HepG2 (cell line): Measurements from ENCODE around the gene PET100.

Source experiments
- ARHGAP35 ChIP-seq: sonication (generic); formaldehyde crosslinking; IDR thresholded peaks from 2 replicates; pipeline ENCODE4 v1.9.0; 2022; ENCODE audit warnings: mild to moderate bottlenecking, inconsistent platforms, moderate library complexity, missing genetic modification reagents, borderline replicate concordance
- ARNT ChIP-seq: fragments of 450-650 bp; IDR thresholded peaks from 2 replicates; pipeline ENCODE4 v1.6.1; 2017
- BRD4 ChIP-seq: sonication (generic); formaldehyde crosslinking; IDR thresholded peaks from 2 replicates; pipeline ENCODE4 v1.4.0; 2020; ENCODE audit warnings: missing genetic modification reagents
- CBX5 ChIP-seq: sonication (generic); formaldehyde crosslinking; IDR thresholded peaks from 2 replicates; pipeline ENCODE4 v1.4.0; 2020; ENCODE audit warnings: missing genetic modification reagents, borderline replicate concordance
- HDAC2 ChIP-seq: sonication (generic); formaldehyde crosslinking; IDR thresholded peaks from 2 replicates; pipeline ENCODE4 v1.4.0; 2020; ENCODE audit warnings: missing genetic modification reagents
- HNRNPUL1 ChIP-seq: fragments of 200-400 bp; formaldehyde crosslinking; IDR thresholded peaks from 2 replicates; pipeline ENCODE4 v1.6.1; 2017; ENCODE audit warnings: low read depth, mild to moderate bottlenecking, low read length, moderate library complexity
- NR2F2 ChIP-seq: IDR thresholded peaks from 2 replicates; pipeline ENCODE4 v1.6.1; 2012; ENCODE audit warnings: low read depth, inconsistent platforms, borderline replicate concordance
- POLR2AphosphoS5 ChIP-seq: IDR thresholded peaks from 2 replicates; pipeline ENCODE4 v1.6.1; 2012; ENCODE audit warnings: low read depth, low read length
- SMAD3 ChIP-seq: sonication (generic); formaldehyde crosslinking; IDR thresholded peaks from 2 replicates; pipeline ENCODE4 v1.4.0; 2020; ENCODE audit warnings: missing genetic modification reagents
- ZNF205 ChIP-seq: IDR thresholded peaks from 2 replicates; pipeline ENCODE4 v1.6.1; 2018; ENCODE audit warnings: missing biosample characterization, missing genetic modification reagents
- ZNF768 ChIP-seq: sonication (generic); formaldehyde crosslinking; IDR thresholded peaks from 2 replicates; pipeline ENCODE4 v1.4.0; 2020; ENCODE audit warnings: missing genetic modification reagents
- TF ChIP-seq, protein P1 (sequence below): sonication (generic); formaldehyde crosslinking; IDR thresholded peaks from 2 replicates; pipeline ENCODE4 v1.5.0; 2020; ENCODE audit warnings: mild to moderate bottlenecking, missing genetic modification reagents, moderate library complexity
- TF ChIP-seq, protein P2 (sequence below): sonication (generic); formaldehyde crosslinking; conservative IDR thresholded peaks from 2 replicates; pipeline ENCODE4 v1.8.0; 2022; ENCODE audit warnings: low read depth, missing genetic modification reagents

DNA sequence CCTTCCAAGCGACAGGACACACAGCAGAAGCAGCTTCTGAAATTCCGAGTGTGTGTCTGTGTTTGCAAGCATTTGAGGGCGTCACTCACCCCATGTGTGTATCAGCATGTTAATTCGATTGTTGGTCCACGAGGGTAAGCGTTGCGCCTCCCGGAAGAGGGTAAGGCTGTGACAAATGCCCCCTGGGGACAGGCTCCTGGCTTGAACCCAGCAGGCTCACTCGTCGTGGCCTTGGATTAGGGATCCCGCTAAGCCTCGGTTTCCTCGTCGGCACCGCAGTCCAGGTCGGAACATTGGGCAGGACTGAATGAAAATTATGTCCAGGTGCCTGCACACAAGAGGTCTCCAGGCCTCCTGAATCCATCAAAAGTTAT is 6.7 kb downstream of the PET100 start:
- TF ChIP-seq, protein P1, sequence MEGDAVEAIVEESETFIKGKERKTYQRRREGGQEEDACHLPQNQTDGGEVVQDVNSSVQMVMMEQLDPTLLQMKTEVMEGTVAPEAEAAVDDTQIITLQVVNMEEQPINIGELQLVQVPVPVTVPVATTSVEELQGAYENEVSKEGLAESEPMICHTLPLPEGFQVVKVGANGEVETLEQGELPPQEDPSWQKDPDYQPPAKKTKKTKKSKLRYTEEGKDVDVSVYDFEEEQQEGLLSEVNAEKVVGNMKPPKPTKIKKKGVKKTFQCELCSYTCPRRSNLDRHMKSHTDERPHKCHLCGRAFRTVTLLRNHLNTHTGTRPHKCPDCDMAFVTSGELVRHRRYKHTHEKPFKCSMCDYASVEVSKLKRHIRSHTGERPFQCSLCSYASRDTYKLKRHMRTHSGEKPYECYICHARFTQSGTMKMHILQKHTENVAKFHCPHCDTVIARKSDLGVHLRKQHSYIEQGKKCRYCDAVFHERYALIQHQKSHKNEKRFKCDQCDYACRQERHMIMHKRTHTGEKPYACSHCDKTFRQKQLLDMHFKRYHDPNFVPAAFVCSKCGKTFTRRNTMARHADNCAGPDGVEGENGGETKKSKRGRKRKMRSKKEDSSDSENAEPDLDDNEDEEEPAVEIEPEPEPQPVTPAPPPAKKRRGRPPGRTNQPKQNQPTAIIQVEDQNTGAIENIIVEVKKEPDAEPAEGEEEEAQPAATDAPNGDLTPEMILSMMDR, result no peak
- TF ChIP-seq HDAC2 (CRISPR knock-in tag) (no peak), ZNF205 (CRISPR knock-in tag) (no peak), POLR2AphosphoS5 (no peak), ARHGAP35 (no peak; the same call in 1 of the 2 replicates), SMAD3 (CRISPR knock-in tag) (no peak), HNRNPUL1 (no peak), CBX5 (CRISPR knock-in tag) (no peak), BRD4 (CRISPR knock-in tag) (no peak), NR2F2 (no peak), ARNT (no peak), ZNF768 (CRISPR knock-in tag) (no peak)
- TF ChIP-seq, protein P2, sequence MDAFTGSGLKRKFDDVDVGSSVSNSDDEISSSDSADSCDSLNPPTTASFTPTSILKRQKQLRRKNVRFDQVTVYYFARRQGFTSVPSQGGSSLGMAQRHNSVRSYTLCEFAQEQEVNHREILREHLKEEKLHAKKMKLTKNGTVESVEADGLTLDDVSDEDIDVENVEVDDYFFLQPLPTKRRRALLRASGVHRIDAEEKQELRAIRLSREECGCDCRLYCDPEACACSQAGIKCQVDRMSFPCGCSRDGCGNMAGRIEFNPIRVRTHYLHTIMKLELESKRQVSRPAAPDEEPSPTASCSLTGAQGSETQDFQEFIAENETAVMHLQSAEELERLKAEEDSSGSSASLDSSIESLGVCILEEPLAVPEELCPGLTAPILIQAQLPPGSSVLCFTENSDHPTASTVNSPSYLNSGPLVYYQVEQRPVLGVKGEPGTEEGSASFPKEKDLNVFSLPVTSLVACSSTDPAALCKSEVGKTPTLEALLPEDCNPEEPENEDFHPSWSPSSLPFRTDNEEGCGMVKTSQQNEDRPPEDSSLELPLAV, result no peak
